GM12872 (cell line): ENCODE measurements around the gene LEMD1.

Source experiments
- CTCF ChIP-seq: IDR thresholded peaks from 3 replicates; pipeline ENCODE4 v1.5.1; 2011; ENCODE audit warnings: low read depth, mild to moderate bottlenecking, low read length, moderate library complexity; ENCODE audit not compliant: insufficient read depth

The LEMD1 gene

GRCh38 chr1:205422993-205423642 is 1.3 kb upstream of the LEMD1 start:
- TF ChIP-seq CTCF, result no peak

DNA sequence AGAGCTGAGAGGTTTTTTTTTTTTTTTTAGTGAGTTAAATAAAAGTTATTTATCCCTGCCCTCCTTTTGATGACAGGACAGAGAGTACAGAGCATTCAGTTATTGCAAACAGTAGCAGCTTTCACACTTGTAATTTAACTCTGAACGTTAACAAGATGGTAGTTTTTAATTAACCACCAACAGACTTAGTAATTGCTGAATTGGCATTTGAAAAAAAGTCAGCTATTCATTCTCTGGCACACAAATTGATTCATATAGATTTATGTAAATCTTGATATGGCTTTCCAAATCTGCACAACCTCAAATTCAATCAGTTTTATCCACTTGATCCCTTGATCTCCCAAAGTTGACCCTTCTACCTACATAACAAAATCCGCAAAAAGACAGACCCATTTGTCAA is 918 bp downstream of the LEMD1 start:
- TF ChIP-seq CTCF, result no peak

- TF ChIP-seq CTCF, result no peak
Observed at GRCh38 chr1:205417870-205418635, 3.8 kb downstream of the LEMD1 start.

DNA sequence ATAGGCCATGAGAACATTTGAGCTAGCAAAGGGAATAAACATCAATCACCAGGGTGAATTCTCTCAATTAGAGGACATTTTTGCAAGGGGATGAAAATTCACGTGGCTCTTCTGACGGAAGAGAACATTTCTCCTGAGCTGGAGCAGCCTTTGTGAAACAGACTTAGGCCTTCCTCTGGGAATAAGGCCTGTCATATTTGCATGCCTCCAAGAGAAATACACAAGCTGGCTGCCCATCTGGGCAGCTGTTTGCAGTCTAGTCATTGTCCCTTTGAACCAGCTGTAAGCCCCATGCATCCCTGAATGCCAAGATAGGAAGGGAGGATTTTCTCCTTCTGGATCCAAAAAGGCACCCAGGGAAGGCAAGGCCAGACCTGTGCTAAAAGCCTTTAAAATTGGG is 5.5 kb downstream of the LEMD1 start:
- no peak for TF ChIP-seq CTCF

- no peak for TF ChIP-seq CTCF
Observed at GRCh38 chr1:205410581-205411298, 11.1 kb downstream of the LEMD1 start.

DNA sequence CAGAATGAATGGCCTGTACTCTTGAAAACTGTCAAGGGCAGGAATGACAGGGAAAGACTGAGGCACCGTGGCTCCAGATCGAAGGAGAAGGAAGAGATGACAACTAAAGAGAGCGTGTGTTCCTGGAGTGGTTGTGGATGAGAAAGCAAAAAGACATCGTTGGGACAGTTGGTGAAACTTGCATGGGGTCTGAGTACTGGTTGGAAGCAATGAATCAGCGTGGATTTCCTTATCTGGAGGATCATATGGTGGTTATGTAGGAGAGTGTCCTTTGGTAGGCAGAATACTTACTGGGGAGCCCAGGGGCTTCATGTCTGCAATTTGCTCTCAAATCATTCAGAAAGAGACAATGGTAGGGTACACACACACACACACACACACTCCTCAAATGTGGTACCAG is 13.9 kb downstream of the LEMD1 start:
- TF ChIP-seq CTCF, result no peak

- no peak for TF ChIP-seq CTCF
Observed at GRCh38 chr1:205398586-205398985, 23.3 kb downstream of the LEMD1 start.
